GM12872 (cell line): ENCODE results near the gene NCOA5.

ENCODE experiments used
- TF ChIP-seq, protein P1 (sequence below): IDR thresholded peaks from 3 replicates; pipeline ENCODE4 v1.5.1; 2011; ENCODE audit warnings: low read depth, mild to moderate bottlenecking, low read length, moderate library complexity; ENCODE audit not compliant: insufficient read depth

The NCOA5 gene

GRCh38 chr20:46074006-46074405 is 15.8 kb downstream of the NCOA5 start:
- TF ChIP-seq, protein P1, sequence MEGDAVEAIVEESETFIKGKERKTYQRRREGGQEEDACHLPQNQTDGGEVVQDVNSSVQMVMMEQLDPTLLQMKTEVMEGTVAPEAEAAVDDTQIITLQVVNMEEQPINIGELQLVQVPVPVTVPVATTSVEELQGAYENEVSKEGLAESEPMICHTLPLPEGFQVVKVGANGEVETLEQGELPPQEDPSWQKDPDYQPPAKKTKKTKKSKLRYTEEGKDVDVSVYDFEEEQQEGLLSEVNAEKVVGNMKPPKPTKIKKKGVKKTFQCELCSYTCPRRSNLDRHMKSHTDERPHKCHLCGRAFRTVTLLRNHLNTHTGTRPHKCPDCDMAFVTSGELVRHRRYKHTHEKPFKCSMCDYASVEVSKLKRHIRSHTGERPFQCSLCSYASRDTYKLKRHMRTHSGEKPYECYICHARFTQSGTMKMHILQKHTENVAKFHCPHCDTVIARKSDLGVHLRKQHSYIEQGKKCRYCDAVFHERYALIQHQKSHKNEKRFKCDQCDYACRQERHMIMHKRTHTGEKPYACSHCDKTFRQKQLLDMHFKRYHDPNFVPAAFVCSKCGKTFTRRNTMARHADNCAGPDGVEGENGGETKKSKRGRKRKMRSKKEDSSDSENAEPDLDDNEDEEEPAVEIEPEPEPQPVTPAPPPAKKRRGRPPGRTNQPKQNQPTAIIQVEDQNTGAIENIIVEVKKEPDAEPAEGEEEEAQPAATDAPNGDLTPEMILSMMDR, result no peak

GRCh38 chr20:46073443-46073842 is 16.3 kb downstream of the NCOA5 start:
- TF ChIP-seq, protein P1, result no peak

- TF ChIP-seq, protein P1, result no peak
Observed at GRCh38 chr20:46073024-46073423, 16.7 kb downstream of the NCOA5 start.

GRCh38 chr20:46071573-46071972 is 18.2 kb downstream of the NCOA5 start:
- TF ChIP-seq, protein P1, result no peak

DNA sequence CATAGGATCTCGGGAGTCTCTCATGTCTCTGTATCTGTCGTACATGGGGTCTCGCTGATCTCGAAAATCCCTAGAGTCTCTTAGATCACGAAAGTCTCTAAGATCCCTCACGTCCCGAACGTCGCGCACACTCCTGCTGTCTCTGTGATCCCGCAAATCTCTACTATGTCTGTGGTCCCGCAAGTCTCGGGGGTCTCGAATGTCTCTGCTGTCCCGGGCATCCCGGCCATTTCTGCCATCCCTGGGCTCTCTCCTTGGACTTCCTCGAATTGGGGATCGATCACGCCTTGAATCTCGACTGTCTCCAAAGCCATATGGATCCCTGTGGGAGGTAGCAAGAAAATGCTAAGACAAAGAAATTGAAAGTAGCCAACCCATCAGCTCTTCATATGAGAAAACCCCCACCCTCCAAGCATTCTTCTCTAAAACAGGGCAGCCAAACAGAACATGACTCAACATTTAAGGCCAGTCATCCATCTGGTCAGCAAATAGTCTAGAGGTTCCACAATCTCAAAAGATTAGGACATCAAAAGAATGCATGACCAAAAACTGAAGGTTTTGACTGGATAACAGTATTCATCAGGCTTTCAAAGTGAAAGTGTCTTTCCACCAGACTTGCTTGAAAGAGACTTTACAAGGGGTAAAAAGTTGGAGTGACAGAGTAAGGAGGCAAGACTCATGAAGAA is 19.4 kb downstream of the NCOA5 start:
- TF ChIP-seq, protein P1, result no peak

GRCh38 chr20:46065691-46066090 is 24.1 kb downstream of the NCOA5 start:
- TF ChIP-seq, protein P1, result no peak

GRCh38 chr20:46065006-46065405 is 24.8 kb downstream of the NCOA5 start:
- TF ChIP-seq, protein P1, result no peak
